ENCODE results near the gene TBC1D10A.

TBC1D10A gene

DNA sequence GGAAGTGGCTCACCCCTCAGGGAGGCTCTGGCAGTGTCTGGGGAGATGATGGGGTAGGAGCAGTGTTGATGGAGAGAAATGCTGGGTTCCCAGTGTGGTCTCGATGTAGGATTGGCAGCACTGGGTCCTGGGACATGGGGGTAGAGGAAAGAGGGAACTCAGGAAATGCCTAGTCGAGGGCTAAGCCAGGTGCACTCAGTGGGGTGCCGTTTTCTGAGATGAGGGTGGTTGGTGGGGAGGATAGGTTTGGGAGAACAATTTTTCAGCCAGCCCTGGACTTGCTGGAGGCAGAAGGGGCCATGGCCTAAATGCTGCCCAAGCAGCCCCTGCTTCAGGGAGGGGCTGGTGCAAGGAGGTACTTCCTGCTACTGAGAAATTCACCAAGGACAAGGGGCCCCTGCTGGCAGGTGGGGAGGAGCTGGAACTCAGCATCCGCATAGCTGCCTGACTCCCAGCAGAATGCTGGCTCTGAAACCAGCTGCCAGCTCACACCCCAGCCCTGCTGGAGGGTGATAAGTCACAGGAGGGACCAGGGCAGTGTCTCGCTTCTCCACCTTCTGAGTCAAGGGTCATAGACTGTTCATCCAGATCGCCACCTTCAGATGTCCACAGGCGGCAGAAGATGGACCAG is 36.0 kb upstream of the TBC1D10A start:
- TF ChIP-seq REST (IDR thresholded peaks at IDR 0.05; ENCODE audit: insufficient read depth in 1 of 2, low read depth in 2 of 2, low read length in 2 of 2), result no peak
- TF ChIP-seq POLR2AphosphoS5 (IDR thresholded peaks at IDR 0.05; ENCODE audit: low read depth, low read length), result no peak

DNA sequence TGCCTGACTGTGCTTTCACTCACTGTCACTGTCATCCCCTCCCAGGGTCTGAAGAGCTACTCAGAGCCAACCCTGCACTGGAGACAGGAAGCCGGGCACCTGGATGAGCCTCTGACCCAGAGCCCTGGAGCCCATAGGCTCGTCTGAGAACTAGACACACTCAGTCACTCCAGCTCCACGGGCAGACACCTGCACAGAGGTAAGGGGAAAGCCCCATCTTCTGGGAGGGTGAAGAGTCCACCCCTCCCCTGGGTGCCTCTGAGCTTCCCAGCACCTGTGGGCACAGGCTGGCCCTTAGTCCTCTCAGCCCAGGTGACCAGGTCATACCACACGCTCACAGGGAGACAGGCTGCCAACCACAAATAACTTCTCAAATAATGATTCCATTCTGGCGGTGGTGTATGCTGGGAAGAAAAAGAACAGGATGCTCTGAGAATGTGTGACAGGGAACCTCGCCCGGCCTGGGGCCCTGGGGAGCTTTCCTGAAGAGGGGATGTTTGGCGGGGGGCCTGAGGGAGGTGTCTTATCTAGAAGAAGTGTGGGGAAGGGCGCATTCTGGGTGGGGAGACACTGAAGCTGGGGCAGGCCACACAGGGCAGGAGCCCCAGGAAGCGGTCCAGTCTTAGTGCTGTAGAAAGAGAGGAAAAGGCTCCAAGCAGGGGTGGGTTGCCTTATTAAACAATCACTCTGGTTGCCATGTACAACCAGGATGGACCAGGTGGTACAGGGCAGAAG is 35.3 kb upstream of the TBC1D10A start:
- no peak for TF ChIP-seq FOXP2 (optimal IDR thresholded peaks at IDR 0.05; ENCODE audit: borderline replicate concordance, extremely low read depth, extremely low read length, insufficient read depth)

- TF ChIP-seq FOXP2 (optimal IDR thresholded peaks at IDR 0.05; ENCODE audit: borderline replicate concordance, extremely low read depth, extremely low read length, insufficient read depth), result no peak
- no peak for TF ChIP-seq TAF1 (IDR thresholded peaks at IDR 0.05; ENCODE audit: borderline replicate concordance, insufficient read depth, low read length)
- no peak for TF ChIP-seq REST (IDR thresholded peaks at IDR 0.05; ENCODE audit: insufficient read depth in 1 of 2, low read depth in 2 of 2, low read length in 2 of 2)
- no peak for TF ChIP-seq SIN3A (IDR thresholded peaks at IDR 0.05; ENCODE audit: borderline replicate concordance, insufficient read depth, low read length)
- no peak for TF ChIP-seq POLR2AphosphoS5 (IDR thresholded peaks at IDR 0.05; ENCODE audit: low read depth, low read length)
These were observed 31.8 kb upstream of the TBC1D10A start for GRCh38 chr22:30358541-30358940.

DNA sequence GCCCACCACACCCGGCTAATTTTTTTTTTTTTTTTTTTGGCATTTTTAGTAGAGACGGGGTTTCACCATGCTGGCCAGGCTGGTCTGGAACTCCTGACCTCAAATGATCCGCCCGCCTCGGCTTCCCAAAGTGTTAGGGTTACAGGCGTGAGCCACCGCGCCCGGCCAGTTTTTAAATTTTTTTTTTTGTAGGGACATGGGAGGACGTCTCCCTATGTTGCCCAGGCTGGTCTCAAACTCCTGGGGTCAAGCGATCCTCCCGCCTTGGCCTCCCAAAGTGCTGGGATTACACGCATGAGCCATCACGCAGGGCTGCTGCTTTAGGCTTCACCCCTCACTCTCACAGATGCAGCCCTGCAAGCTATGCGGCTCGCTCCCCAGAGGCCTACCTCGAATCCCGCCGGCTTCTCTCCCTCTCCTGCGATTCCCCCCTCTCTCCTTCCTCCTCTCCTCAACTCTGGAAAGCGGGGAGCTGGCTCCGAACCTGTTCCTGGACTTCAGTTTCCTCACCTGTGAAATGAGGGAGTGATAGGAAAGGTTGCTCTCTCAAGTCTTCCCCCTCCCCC is 31.0 kb upstream of the TBC1D10A start:
- TF ChIP-seq SIN3A (IDR thresholded peaks at IDR 0.05; ENCODE audit: borderline replicate concordance, insufficient read depth, low read length) (no peak), FOXP2 (optimal IDR thresholded peaks at IDR 0.05; ENCODE audit: borderline replicate concordance, extremely low read depth, extremely low read length, insufficient read depth) (no peak), TAF1 (IDR thresholded peaks at IDR 0.05; ENCODE audit: borderline replicate concordance, insufficient read depth, low read length) (no peak), POLR2AphosphoS5 (IDR thresholded peaks at IDR 0.05; ENCODE audit: low read depth, low read length) (no peak), REST (IDR thresholded peaks at IDR 0.05; ENCODE audit: insufficient read depth in 1 of 2, low read depth in 2 of 2, low read length in 2 of 2) (no peak)

DNA sequence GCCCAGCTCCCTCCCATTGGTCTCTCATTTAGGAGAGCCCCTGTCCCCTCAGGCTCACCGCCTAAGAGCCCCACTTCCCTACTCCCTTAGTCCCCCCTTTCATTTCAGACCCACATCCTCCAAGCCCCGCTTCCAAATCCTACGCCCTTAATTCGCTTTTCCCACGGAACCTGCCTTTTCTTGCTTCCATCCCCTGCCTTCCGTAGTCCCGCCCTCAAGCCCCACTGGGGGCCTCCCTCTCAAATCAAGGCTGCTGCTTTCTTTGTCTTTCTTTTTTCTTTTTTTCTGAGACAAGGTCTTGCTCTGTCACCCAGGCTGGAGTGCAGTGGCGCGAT is 30.5 kb upstream of the TBC1D10A start:
- TF ChIP-seq POLR2AphosphoS5 (IDR thresholded peaks at IDR 0.05; ENCODE audit: low read depth, low read length) (no peak), TAF1 (IDR thresholded peaks at IDR 0.05; ENCODE audit: borderline replicate concordance, insufficient read depth, low read length) (no peak), FOXP2 (optimal IDR thresholded peaks at IDR 0.05; ENCODE audit: borderline replicate concordance, extremely low read depth, extremely low read length, insufficient read depth) (no peak), REST (IDR thresholded peaks at IDR 0.05; ENCODE audit: insufficient read depth in 1 of 2, low read depth in 2 of 2, low read length in 2 of 2) (no peak), SIN3A (IDR thresholded peaks at IDR 0.05; ENCODE audit: borderline replicate concordance, insufficient read depth, low read length) (no peak)
